H9 (cell line): ENCODE results near the gene SLC9A2. TPM values are rescaled to one million over a fixed set of nuclear protein-coding genes. Genes with fewer than 3 reads are reported as not detected.

Experiments used
- DNase-seq: peaks from one replicate; pipeline ENCODE4 v3.0.0-alpha.2; 2017
- H2AFZ ChIP-seq: one replicate; pipeline ENCODE4 v1.6.1; 2013; ENCODE audit warnings: mild to moderate bottlenecking, low read length, control low read depth, moderate library complexity
- H2AK5ac ChIP-seq: 2 replicates; pipeline ENCODE4 v1.6.1; 2013; ENCODE audit warnings: low read length, control low read depth, mixed read lengths; ENCODE audit not compliant: insufficient read length
- H2BK120ac ChIP-seq: one replicate; pipeline ENCODE4 v1.6.1; 2013; ENCODE audit warnings: low read depth, mild to moderate bottlenecking, low read length, control low read depth, inconsistent platforms; ENCODE audit not compliant: poor library complexity, severe bottlenecking
- H2BK12ac ChIP-seq: 2 replicates; pipeline ENCODE4 v1.6.1; 2013; ENCODE audit warnings: low read length, control low read depth, mixed read lengths, low read depth; ENCODE audit not compliant: insufficient read length
- H2BK15ac ChIP-seq: 2 replicates; pipeline ENCODE4 v1.6.1; 2013; ENCODE audit warnings: low read depth, low read length, control low read depth
- H2BK20ac ChIP-seq: one replicate; pipeline ENCODE4 v1.6.1; 2013; ENCODE audit warnings: low read depth, mild to moderate bottlenecking, low read length, control low read depth, inconsistent platforms; ENCODE audit not compliant: poor library complexity, severe bottlenecking
- H2BK5ac ChIP-seq: 2 replicates; pipeline ENCODE4 v1.6.1; 2013; ENCODE audit warnings: low read length, control low read depth, mixed read lengths; ENCODE audit not compliant: insufficient read length
- H3K14ac ChIP-seq: 2 replicates; pipeline ENCODE4 v1.6.1; 2013; ENCODE audit warnings: low read length, control low read depth; ENCODE audit not compliant: insufficient read depth
- H3K18ac ChIP-seq: 2 replicates; pipeline ENCODE4 v1.6.1; 2013; ENCODE audit warnings: low read depth, mild to moderate bottlenecking, mixed read lengths, low read length, control low read depth; ENCODE audit not compliant: insufficient read length
- H3K23ac ChIP-seq: 2 replicates; pipeline ENCODE4 v1.6.1; 2013; ENCODE audit warnings: low read length, control low read depth, mixed read lengths, low read depth; ENCODE audit not compliant: insufficient read length
- H3K23me2 ChIP-seq: 2 replicates; pipeline ENCODE4 v1.6.1; 2013; ENCODE audit warnings: low read depth, mild to moderate bottlenecking, mixed read lengths, low read length, control low read depth; ENCODE audit not compliant: insufficient read length, poor library complexity, severe bottlenecking
- H3K27ac ChIP-seq: 2 replicates; pipeline ENCODE4 v1.5.1; 2013; ENCODE audit warnings: low read length, control low read depth, mixed read lengths, low read depth; ENCODE audit not compliant: insufficient read length
- H3K27me3 ChIP-seq: 2 replicates; pipeline ENCODE4 v1.6.1; 2013; ENCODE audit warnings: low read length, control low read depth, inconsistent platforms; ENCODE audit not compliant: insufficient read depth
- H3K4ac ChIP-seq: 2 replicates; pipeline ENCODE4 v1.6.1; 2013; ENCODE audit warnings: low read depth, mild to moderate bottlenecking, control low read depth, inconsistent platforms, low read length, moderate library complexity
- H3K4me1 ChIP-seq: 2 replicates; pipeline ENCODE4 v1.6.1; 2013; ENCODE audit warnings: low read length, control low read depth, inconsistent platforms; ENCODE audit not compliant: insufficient read depth
- H3K4me2 ChIP-seq: 2 replicates; pipeline ENCODE4 v1.6.1; 2013; ENCODE audit warnings: low read length, control low read depth, mixed read lengths; ENCODE audit not compliant: insufficient read length, insufficient read depth
- H3K56ac ChIP-seq: 2 replicates; pipeline ENCODE4 v1.6.1; 2013; ENCODE audit warnings: low read depth, mild to moderate bottlenecking, mixed read lengths, low read length, control low read depth; ENCODE audit not compliant: insufficient read length
- H3K79me1 ChIP-seq: 2 replicates; pipeline ENCODE4 v1.6.1; 2013; ENCODE audit warnings: low read depth, mild to moderate bottlenecking, moderate library complexity, low read length, control low read depth, inconsistent platforms; ENCODE audit not compliant: insufficient read depth, poor library complexity, severe bottlenecking
- H3K79me2 ChIP-seq: 2 replicates; pipeline ENCODE4 v1.6.1; 2013; ENCODE audit warnings: low read length, control low read depth, inconsistent platforms; ENCODE audit not compliant: insufficient read depth
- H3K9ac ChIP-seq: 2 replicates; pipeline ENCODE4 v1.6.1; 2013; ENCODE audit warnings: low read length, control low read depth, mixed read lengths; ENCODE audit not compliant: insufficient read length; ENCODE audit errors: extremely low read depth
- H3K9me3 ChIP-seq: one replicate; pipeline ENCODE4 v1.6.1; 2013; ENCODE audit warnings: low read depth, low read length, inconsistent platforms; ENCODE audit not compliant: control insufficient read depth
- H3T11ph ChIP-seq: one replicate; pipeline ENCODE4 v1.6.1; 2013; ENCODE audit warnings: mild to moderate bottlenecking, low read length, control low read depth, inconsistent platforms
- H4K20me1 ChIP-seq: one replicate; pipeline ENCODE4 v1.6.1; 2013; ENCODE audit not compliant: control insufficient read depth, insufficient read length, insufficient read depth
- H4K5ac ChIP-seq: 2 replicates; pipeline ENCODE4 v1.6.1; 2013; ENCODE audit warnings: low read depth, mild to moderate bottlenecking, mixed read lengths, low read length, control low read depth; ENCODE audit not compliant: insufficient read length
- H4K8ac ChIP-seq: replicated peaks from 2 replicates; pipeline ENCODE4 v1.6.1; 2013; ENCODE audit warnings: low read length, control low read depth, mixed read lengths, low read depth; ENCODE audit not compliant: insufficient read length
- H4K91ac ChIP-seq: 2 replicates; pipeline ENCODE4 v1.6.1; 2013; ENCODE audit warnings: low read depth, mild to moderate bottlenecking, moderate library complexity, mixed read lengths, low read length, control low read depth; ENCODE audit not compliant: insufficient read length
- H3K27ac Mint-ChIP-seq, 3 experiments: 2 replicates in 2 of 3; 3 replicates in 1 of 3; pipeline ENCODE4 v1.8.0; 2020 to 2021; ENCODE audit warnings: mixed read lengths in 3 of 3, mild to moderate bottlenecking in 1 of 3, moderate library complexity in 1 of 3
- H3K27me3 Mint-ChIP-seq: 2 replicates; pipeline ENCODE4 v1.8.0; 2021; ENCODE audit warnings: low read depth, mild to moderate bottlenecking, moderate library complexity, mixed read lengths
- H3K36me3 Mint-ChIP-seq, 3 experiments: 2 replicates in 2 of 3; 3 replicates in 1 of 3; pipeline ENCODE4 v1.8.0; 2020 to 2021; ENCODE audit warnings: low read depth in 3 of 3, mixed read lengths in 3 of 3; ENCODE audit not compliant: insufficient read depth in 1 of 3
- H3K4me1 Mint-ChIP-seq, 2 experiments: 2 replicates each; pipeline ENCODE4 v1.8.0; 2020; ENCODE audit warnings: mixed read lengths in 2 of 2
- H3K4me3 Mint-ChIP-seq, 2 experiments: 2 replicates in 1 of 2; 3 replicates in 1 of 2; pipeline ENCODE4 v1.8.0; 2020 to 2021; ENCODE audit warnings: mild to moderate bottlenecking in 2 of 2, mixed read lengths in 2 of 2, moderate library complexity in 1 of 2
- H3K9me3 Mint-ChIP-seq, 2 experiments: 2 replicates in 1 of 2; 3 replicates in 1 of 2; pipeline ENCODE4 v1.8.0; 2020; ENCODE audit warnings: mild to moderate bottlenecking in 2 of 2, mixed read lengths in 2 of 2, moderate library complexity in 1 of 2
- CTCF ChIP-seq: fragments of 200-600 bp; sonication (generic); conservative IDR thresholded peaks from 3 replicates; pipeline ENCODE4 v1.8.0; 2021; ENCODE audit warnings: antibody characterized with exemption, mild to moderate bottlenecking
- WGBS: extraction: QIAGEN DNeasy Blood & Tissue Kit; methylation state at CpG from one replicate; pipeline ENCODE4 v1.1.7; 2013; ENCODE audit warnings: missing lambda C conversion rate, low lambda C conversion rate, mixed read lengths; ENCODE audit not compliant: insufficient read length; ENCODE audit errors: extremely low coverage; 5-methylcytosine and 5-hydroxymethylcytosine counted together
- total RNA-seq: library from RNA; stranded (reverse); gene quantifications from 2 replicates; pipeline ENCODE4 v1.2.1, GENCODE V29; 2021

The SLC9A2 gene
- total RNA-seq, 1 experiment from 2014 or later = 0.04 TPM

DNA sequence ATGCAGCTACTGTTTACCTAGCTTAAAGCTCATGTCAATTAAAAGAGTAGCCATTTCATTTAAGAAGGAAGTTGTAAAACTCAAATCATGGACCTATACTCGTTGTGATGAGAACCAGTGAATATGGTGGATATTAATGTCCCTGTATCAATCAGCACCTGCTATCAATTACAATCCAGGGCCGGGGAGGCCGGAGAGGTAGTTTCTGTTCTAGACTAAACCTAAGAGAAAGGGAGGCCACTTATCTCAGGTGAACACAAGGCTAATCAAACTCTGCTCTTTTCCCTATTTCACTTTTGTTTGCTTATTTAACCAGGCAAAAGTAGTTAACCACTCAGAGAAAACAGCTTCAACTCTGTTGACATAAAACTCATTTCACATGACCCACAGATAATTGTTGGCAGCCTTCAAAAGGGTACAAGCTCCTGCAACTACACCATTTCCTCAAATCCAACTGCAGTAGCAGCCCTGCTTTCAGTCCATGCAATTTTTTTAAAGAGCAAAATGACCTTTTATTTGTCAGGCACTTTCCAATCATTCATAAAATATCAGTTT, 27.8 kb upstream of the SLC9A2 start:
- Mint-ChIP-seq H3K27me3 (no peaks in the 10 kb centered on the region), H3K9me3 (no peaks in the 10 kb centered on the region), H3K27ac (peak overlapping the region in 1 of 3 experiments; percentile 28; a peak in 1 of 7 replicates), H3K4me1 (peaks cover 2% of the 10 kb centered on the region in 2 experiments; a peak in 3 of 4 replicates), H3K36me3 (no peaks in the 10 kb centered on the region; a peak in 1 of 7 replicates), H3K4me3 (no peak overlapping the region)
- Histone ChIP-seq H3K4ac (no peak overlapping the region), H3K23me2 (no peaks in the 10 kb centered on the region), H3K79me2 (no peaks in the 10 kb centered on the region), H4K20me1 (no peaks in the 10 kb centered on the region), H3K18ac (no peak overlapping the region), H3K9ac (no peak overlapping the region), H3K4me2 (no peak overlapping the region), H2BK15ac (no peak overlapping the region), H2BK20ac (no peak overlapping the region), H2BK5ac (no peak overlapping the region), H2AK5ac (no peak overlapping the region), H4K5ac (no peak overlapping the region), H3K79me1 (no peaks in the 10 kb centered on the region), H3K14ac (no peak overlapping the region), H3K27ac (no peak overlapping the region), H3T11ph (no peak overlapping the region), H2BK120ac (no peak overlapping the region), H3K9me3 (no peaks in the 10 kb centered on the region), H2AFZ (no peak overlapping the region), H3K23ac (no peak overlapping the region), H3K4me1 (no peaks in the 10 kb centered on the region; the same call in 1 of the 2 replicates), H2BK12ac (no peak overlapping the region), H3K56ac (no peak overlapping the region), H4K91ac (no peak overlapping the region), H4K8ac (no peak overlapping the region), H3K27me3 (no peaks in the 10 kb centered on the region)
- no CpG with 5 or more reads among the region's 3 CpGs for WGBS
- DNase-seq = no peak
- TF ChIP-seq CTCF = no peak
